GM12801 (cell line): ENCODE measurements around the gene RBFOX2.

Source experiments
- CTCF ChIP-seq: IDR thresholded peaks from one replicate; pipeline ENCODE4 v1.5.1; 2011; ENCODE audit warnings: control low read depth; ENCODE audit not compliant: insufficient read length; ENCODE audit errors: extremely low read depth

Gene RBFOX2

GRCh38 chr22:35963237-35963810 lies 65.3 kb downstream of the RBFOX2 start:
- no peak for TF ChIP-seq CTCF

GRCh38 chr22:35961480-35962295 lies 66.9 kb downstream of the RBFOX2 start:
- TF ChIP-seq CTCF, result no peak

GRCh38 chr22:35960854-35961253 lies 67.8 kb downstream of the RBFOX2 start:
- TF ChIP-seq CTCF, result no peak

- TF ChIP-seq CTCF, result no peak
These were observed 69.4 kb downstream of the RBFOX2 start for GRCh38 chr22:35959121-35959800.

GRCh38 chr22:35958334-35958733 lies 70.3 kb downstream of the RBFOX2 start:
- no peak for TF ChIP-seq CTCF

- no peak for TF ChIP-seq CTCF
These were observed 71.0 kb downstream of the RBFOX2 start for GRCh38 chr22:35957589-35957988.

GRCh38 chr22:35956850-35957249 lies 71.8 kb downstream of the RBFOX2 start:
- TF ChIP-seq CTCF, result no peak
